OCI-LY3 (cell line): ENCODE data around the gene DOHH.
"Not testable (repeated sequence)": the region's sequence is repeated elsewhere in the genome, so short reads cannot be mapped to it uniquely, and the experiment has no call there.

Source experiments
- H2AFZ ChIP-seq: fragments of 200-600, 300-600 bp; shearing (Covaris generic); 2 replicates; pipeline ENCODE4 v1.6.0; 2014; ENCODE audit warnings: antibody characterized with exemption, low read depth, low read length
- H3K27ac ChIP-seq: fragments of 200-600, 300-600 bp; sonication (generic); 2 replicates; pipeline ENCODE4 v1.5.1; 2014; ENCODE audit warnings: mild to moderate bottlenecking, low read length, moderate library complexity, mixed read lengths
- H3K27me3 ChIP-seq: fragments of 200-600, 300-600 bp; sonication (generic); 2 replicates; pipeline ENCODE4 v1.6.1; 2014; ENCODE audit warnings: low read depth, low read length, mixed read lengths
- H3K36me3 ChIP-seq: fragments of 200-600, 300-600 bp; sonication (generic); replicated peaks from 2 replicates; pipeline ENCODE3; 2014; ENCODE audit warnings: low read depth, low read length, mixed read lengths
- H3K4me1 ChIP-seq: fragments of 300-600, 200-600 bp; sonication (generic); 2 replicates; pipeline ENCODE4 v1.6.1; 2014; ENCODE audit warnings: low read length, mixed read lengths
- H3K4me2 ChIP-seq: fragments of 200-600, 300-600 bp; sonication (generic); 2 replicates; pipeline ENCODE4 v1.6.1; 2014; ENCODE audit warnings: low read length, mixed read lengths
- H3K4me3 ChIP-seq: fragments of 300-600, 200-600 bp; sonication (generic); 2 replicates; pipeline ENCODE4 v1.5.1; 2014; ENCODE audit warnings: antibody characterized with exemption, mild to moderate bottlenecking, low read length, moderate library complexity
- H3K79me2 ChIP-seq: fragments of 300-600, 200-600 bp; shearing (Covaris generic); 2 replicates; pipeline ENCODE4 v1.6.1; 2014; ENCODE audit warnings: mild to moderate bottlenecking, low read length, mixed read lengths
- H3K9ac ChIP-seq: fragments of 300-600, 200-600 bp; shearing (Covaris generic); 2 replicates; pipeline ENCODE4 v1.6.0; 2014; ENCODE audit warnings: mild to moderate bottlenecking, low read length, moderate library complexity
- H3K9me3 ChIP-seq: fragments of 200-600, 300-600 bp; shearing (Covaris generic); 2 replicates; pipeline ENCODE4 v1.6.1; 2014; ENCODE audit warnings: low read length, mixed read lengths; ENCODE audit not compliant: insufficient read depth
- H4K20me1 ChIP-seq: fragments of 200-600, 300-600 bp; sonication (generic); 2 replicates; pipeline ENCODE4 v1.6.1; 2016; ENCODE audit warnings: low read length, mixed read lengths; ENCODE audit not compliant: insufficient read depth
- EZH2phosphoT487 ChIP-seq: fragments of 200-600 bp; shearing (Covaris generic); IDR thresholded peaks from 2 replicates; pipeline ENCODE4 v1.6.1; 2018; ENCODE audit warnings: antibody characterized with exemption, mixed run types, low read depth
- TF ChIP-seq, protein P1 (sequence below): fragments of 200-600, 300-600 bp; sonication (generic); IDR thresholded peaks from 2 replicates; pipeline ENCODE4 v1.5.1; 2014; ENCODE audit warnings: antibody characterized with exemption, low read length, low read depth

The DOHH gene

GRCh38 chr19:3450796-3451411 is 49.6 kb downstream of the DOHH start:
- Histone ChIP-seq H3K36me3 (peaks cover 51% of the 10 kb centered on the region), H3K27me3 (no peaks in the 10 kb centered on the region), H4K20me1 (peaks cover 10% of the 10 kb centered on the region), H3K4me2 (no peak overlapping the region), H2AFZ (no peak overlapping the region), H3K9me3 (no peaks in the 10 kb centered on the region), H3K27ac (no peak overlapping the region), H3K4me3 (no peak overlapping the region), H3K4me1 (no peaks in the 10 kb centered on the region), H3K9ac (no peak overlapping the region), H3K79me2 (no peaks in the 10 kb centered on the region; the same call in 1 of the 2 replicates)
- no peak for TF ChIP-seq EZH2phosphoT487
- TF ChIP-seq, protein P1, sequence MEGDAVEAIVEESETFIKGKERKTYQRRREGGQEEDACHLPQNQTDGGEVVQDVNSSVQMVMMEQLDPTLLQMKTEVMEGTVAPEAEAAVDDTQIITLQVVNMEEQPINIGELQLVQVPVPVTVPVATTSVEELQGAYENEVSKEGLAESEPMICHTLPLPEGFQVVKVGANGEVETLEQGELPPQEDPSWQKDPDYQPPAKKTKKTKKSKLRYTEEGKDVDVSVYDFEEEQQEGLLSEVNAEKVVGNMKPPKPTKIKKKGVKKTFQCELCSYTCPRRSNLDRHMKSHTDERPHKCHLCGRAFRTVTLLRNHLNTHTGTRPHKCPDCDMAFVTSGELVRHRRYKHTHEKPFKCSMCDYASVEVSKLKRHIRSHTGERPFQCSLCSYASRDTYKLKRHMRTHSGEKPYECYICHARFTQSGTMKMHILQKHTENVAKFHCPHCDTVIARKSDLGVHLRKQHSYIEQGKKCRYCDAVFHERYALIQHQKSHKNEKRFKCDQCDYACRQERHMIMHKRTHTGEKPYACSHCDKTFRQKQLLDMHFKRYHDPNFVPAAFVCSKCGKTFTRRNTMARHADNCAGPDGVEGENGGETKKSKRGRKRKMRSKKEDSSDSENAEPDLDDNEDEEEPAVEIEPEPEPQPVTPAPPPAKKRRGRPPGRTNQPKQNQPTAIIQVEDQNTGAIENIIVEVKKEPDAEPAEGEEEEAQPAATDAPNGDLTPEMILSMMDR = no peak

- H3K9ac ChIP-seq = no peak overlapping the region
- H3K79me2 ChIP-seq = peaks cover 6% of the 10 kb centered on the region; the same call in 1 of the 2 replicates
- no peak overlapping the region for H3K4me3 ChIP-seq
- H2AFZ ChIP-seq = no peak overlapping the region
- no peaks in the 10 kb centered on the region for H3K9me3 ChIP-seq
- H3K27ac ChIP-seq = no peak overlapping the region
- H3K27me3 ChIP-seq = no peaks in the 10 kb centered on the region
- H3K36me3 ChIP-seq = peaks cover 54% of the 10 kb centered on the region
- H3K4me1 ChIP-seq = no peaks in the 10 kb centered on the region
- peaks cover 16% of the 10 kb centered on the region; the same call in 1 of the 2 replicates for H4K20me1 ChIP-seq
- TF ChIP-seq, protein P1 = no peak
- TF ChIP-seq EZH2phosphoT487 = no peak
- H3K4me2 ChIP-seq = no peak overlapping the region
Measured at GRCh38 chr19:3448616-3449334, 51.7 kb downstream of the DOHH start.

- H3K4me3 ChIP-seq, H3K4me2 ChIP-seq: not testable (repeated sequence)
- peaks cover 42% of the 10 kb centered on the region for H3K36me3 ChIP-seq
Measured at GRCh38 chr19:3446657-3447056, 53.8 kb downstream of the DOHH start.

GRCh38 chr19:3444695-3445234 is 55.7 kb downstream of the DOHH start:
- peaks cover 45% of the 10 kb centered on the region for H3K36me3 ChIP-seq
- no peaks in the 10 kb centered on the region for H3K27me3 ChIP-seq
- no peak overlapping the region for H3K4me2 ChIP-seq
- H3K27ac ChIP-seq = no peak overlapping the region
- H3K9ac ChIP-seq = no peak overlapping the region
- H3K9me3 ChIP-seq = no peaks in the 10 kb centered on the region
- TF ChIP-seq, protein P1 = no peak
- TF ChIP-seq EZH2phosphoT487 = no peak
- peaks cover 13% of the 10 kb centered on the region; the same call in 1 of the 2 replicates for H3K79me2 ChIP-seq
- H3K4me3 ChIP-seq = no peak overlapping the region
- no peak overlapping the region for H2AFZ ChIP-seq
- H4K20me1 ChIP-seq = peaks cover 18% of the 10 kb centered on the region; the same call in 1 of the 2 replicates
- no peaks in the 10 kb centered on the region for H3K4me1 ChIP-seq

More at GRCh38 chr19:3446657-3447056, 53.8 kb downstream of the DOHH start:
- H4K20me1 ChIP-seq = peaks cover 16% of the 10 kb centered on the region; the same call in 1 of the 2 replicates
- H3K27ac ChIP-seq, H3K79me2 ChIP-seq, H3K27me3 ChIP-seq, H2AFZ ChIP-seq, H3K4me1 ChIP-seq, H3K9ac ChIP-seq, H3K9me3 ChIP-seq: not testable (repeated sequence)
